NCI-H146 treated with DMSO at 0.1 percent for 48 hours (cell line): ENCODE measurements around the gene CFAP20.

Source experiments
- DNase-seq: peaks from one replicate; lab custom pipeline; 2025; ENCODE audit not compliant: unreplicated experiment; lab: John Stamatoyannopoulos, UW

Gene CFAP20

GRCh38 chr16:58125041-58125440 is 4.1 kb downstream of the CFAP20 start:
- no peak for DNase-seq

- DNase-seq, result no peak
Measured at GRCh38 chr16:58124601-58124915, 4.6 kb downstream of the CFAP20 start.

GRCh38 chr16:58123896-58124600 is 5.1 kb downstream of the CFAP20 start:
- DNase-seq, result no peak

- DNase-seq, result no peak
Measured at GRCh38 chr16:58121132-58121531, 8.0 kb downstream of the CFAP20 start.

GRCh38 chr16:58120234-58120633 is 8.9 kb downstream of the CFAP20 start:
- no peak for DNase-seq

GRCh38 chr16:58119509-58119845 is 9.7 kb downstream of the CFAP20 start:
- DNase-seq, result no peak

- no peak for DNase-seq
Measured at GRCh38 chr16:58118801-58119508, 10.2 kb downstream of the CFAP20 start.

- DNase-seq, result no peak
Measured at GRCh38 chr16:58116529-58116928, 12.7 kb downstream of the CFAP20 start.

GRCh38 chr16:58116081-58116480 is 13.1 kb downstream of the CFAP20 start:
- no peak for DNase-seq

GRCh38 chr16:58114827-58115825 is 14.1 kb downstream of the CFAP20 start:
- no peak for DNase-seq

GRCh38 chr16:58111302-58111627 is 17.9 kb downstream of the CFAP20 start:
- DNase-seq, result no peak

- DNase-seq, result no peak
Measured at GRCh38 chr16:58110571-58111301, 18.4 kb downstream of the CFAP20 start.

- DNase-seq, result no peak
Measured at GRCh38 chr16:58109881-58110280, 19.3 kb downstream of the CFAP20 start.

GRCh38 chr16:58109330-58109729 is 19.9 kb downstream of the CFAP20 start:
- DNase-seq, result no peak

- no peak for DNase-seq
Measured at GRCh38 chr16:58107709-58108108, 21.5 kb downstream of the CFAP20 start.

GRCh38 chr16:58107228-58107627 is 22.0 kb downstream of the CFAP20 start:
- no peak for DNase-seq

GRCh38 chr16:58105631-58106030 is 23.6 kb downstream of the CFAP20 start:
- DNase-seq, result no peak

GRCh38 chr16:58102665-58103392 is 26.4 kb downstream of the CFAP20 start:
- no peak for DNase-seq

GRCh38 chr16:58099956-58100300 is 29.3 kb downstream of the CFAP20 start:
- no peak for DNase-seq

GRCh38 chr16:58099097-58099955 is 29.9 kb downstream of the CFAP20 start:
- no peak for DNase-seq
